ENCODE results near the gene POLR1E. TPM values are rescaled to one million over a fixed set of nuclear protein-coding genes. Genes with fewer than 3 reads are reported as not detected.

The POLR1E gene
- total RNA-seq, 1 donor from 2014 or later, result 26.9 TPM

DNA sequence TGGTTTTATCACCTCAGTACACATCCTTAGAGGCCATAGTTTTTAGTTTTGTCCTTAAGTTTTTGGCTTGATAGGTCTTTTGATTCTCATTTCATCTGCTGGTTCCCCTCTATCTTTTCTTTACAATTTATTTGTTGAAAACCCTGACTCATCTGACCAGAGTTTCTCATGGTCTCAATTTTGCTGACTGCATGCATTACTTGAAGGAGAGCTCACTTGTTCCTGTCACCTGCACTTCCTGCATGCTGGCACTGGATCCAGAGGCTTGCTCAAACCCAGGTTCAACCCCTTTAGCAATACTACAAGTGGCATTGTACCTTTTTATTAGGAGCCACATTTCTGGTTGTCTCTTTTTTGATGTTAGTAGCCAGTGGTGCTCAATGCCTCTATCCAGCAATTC, 63.8 kb downstream of the POLR1E start:
- no peak for DNase-seq (ENCODE audit: low read depth)
- Histone ChIP-seq H3K4me3 (ENCODE audit: low read depth, low read length) (no peak overlapping the region), H3K27me3 (ENCODE audit: control insufficient read depth, insufficient read depth, low read length) (no peaks in the 10 kb centered on the region), H3K36me3 (ENCODE audit: control insufficient read depth, insufficient read depth, low read length) (no peaks in the 10 kb centered on the region)
- TF ChIP-seq, protein P1, sequence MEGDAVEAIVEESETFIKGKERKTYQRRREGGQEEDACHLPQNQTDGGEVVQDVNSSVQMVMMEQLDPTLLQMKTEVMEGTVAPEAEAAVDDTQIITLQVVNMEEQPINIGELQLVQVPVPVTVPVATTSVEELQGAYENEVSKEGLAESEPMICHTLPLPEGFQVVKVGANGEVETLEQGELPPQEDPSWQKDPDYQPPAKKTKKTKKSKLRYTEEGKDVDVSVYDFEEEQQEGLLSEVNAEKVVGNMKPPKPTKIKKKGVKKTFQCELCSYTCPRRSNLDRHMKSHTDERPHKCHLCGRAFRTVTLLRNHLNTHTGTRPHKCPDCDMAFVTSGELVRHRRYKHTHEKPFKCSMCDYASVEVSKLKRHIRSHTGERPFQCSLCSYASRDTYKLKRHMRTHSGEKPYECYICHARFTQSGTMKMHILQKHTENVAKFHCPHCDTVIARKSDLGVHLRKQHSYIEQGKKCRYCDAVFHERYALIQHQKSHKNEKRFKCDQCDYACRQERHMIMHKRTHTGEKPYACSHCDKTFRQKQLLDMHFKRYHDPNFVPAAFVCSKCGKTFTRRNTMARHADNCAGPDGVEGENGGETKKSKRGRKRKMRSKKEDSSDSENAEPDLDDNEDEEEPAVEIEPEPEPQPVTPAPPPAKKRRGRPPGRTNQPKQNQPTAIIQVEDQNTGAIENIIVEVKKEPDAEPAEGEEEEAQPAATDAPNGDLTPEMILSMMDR (IDR thresholded peaks at IDR 0.05; ENCODE audit: insufficient read depth, low read length, poor library complexity, severe bottlenecking), result no peak

DNA sequence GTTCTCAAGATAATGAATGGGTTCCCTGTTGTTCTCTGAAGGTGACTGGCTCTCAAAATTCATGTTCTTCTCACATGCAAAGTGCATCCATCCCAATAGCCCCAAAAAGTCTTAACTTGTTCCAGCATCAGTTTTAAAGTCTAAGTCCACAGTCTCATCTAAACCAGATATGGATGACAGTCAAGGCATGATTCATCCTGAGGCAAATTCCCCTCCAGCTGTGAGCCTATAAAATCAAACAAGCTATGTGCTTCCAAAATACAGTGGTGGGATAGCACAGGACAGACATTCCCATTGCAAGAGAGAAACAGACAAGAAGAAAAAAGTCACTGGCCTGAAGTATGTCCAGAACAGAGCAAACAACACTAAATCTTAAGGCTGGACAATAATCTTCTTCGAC, 65.0 kb downstream of the POLR1E start:
- TF ChIP-seq, protein P1 (IDR thresholded peaks at IDR 0.05; ENCODE audit: insufficient read depth, low read length, poor library complexity, severe bottlenecking), result no peak
- Histone ChIP-seq H3K4me3 (ENCODE audit: low read depth, low read length) (no peak overlapping the region), H3K36me3 (ENCODE audit: control insufficient read depth, insufficient read depth, low read length) (no peaks in the 10 kb centered on the region), H3K27me3 (ENCODE audit: control insufficient read depth, insufficient read depth, low read length) (no peaks in the 10 kb centered on the region)
- DNase-seq (ENCODE audit: low read depth), result no peak

DNA sequence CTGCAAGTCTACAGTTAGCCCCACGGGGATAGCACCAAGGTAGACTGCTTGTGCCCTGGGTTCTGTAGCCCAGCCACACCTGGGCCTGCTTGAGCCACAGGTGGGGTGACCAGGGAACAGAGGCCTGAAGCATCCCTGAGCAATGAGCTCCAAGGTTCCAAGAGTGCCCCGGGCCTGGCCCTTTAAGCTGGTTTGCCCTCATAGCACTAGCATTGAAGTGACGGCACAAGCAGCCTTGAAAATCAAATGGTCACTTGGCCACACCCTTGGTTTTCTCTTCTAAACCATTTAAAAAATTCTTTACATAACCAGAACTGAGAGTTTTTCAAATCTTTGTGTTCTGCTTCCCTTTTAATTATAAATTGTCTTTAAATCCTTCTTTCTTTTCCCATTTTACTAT, 65.7 kb downstream of the POLR1E start:
- no peak for DNase-seq (ENCODE audit: low read depth)
- no peaks in the 10 kb centered on the region for H3K36me3 ChIP-seq (ENCODE audit: control insufficient read depth, insufficient read depth, low read length)
- no peak overlapping the region for H3K4me3 ChIP-seq (ENCODE audit: low read depth, low read length)
- TF ChIP-seq, protein P1 (IDR thresholded peaks at IDR 0.05; ENCODE audit: insufficient read depth, low read length, poor library complexity, severe bottlenecking), result no peak
- no peaks in the 10 kb centered on the region for H3K27me3 ChIP-seq (ENCODE audit: control insufficient read depth, insufficient read depth, low read length)

DNA sequence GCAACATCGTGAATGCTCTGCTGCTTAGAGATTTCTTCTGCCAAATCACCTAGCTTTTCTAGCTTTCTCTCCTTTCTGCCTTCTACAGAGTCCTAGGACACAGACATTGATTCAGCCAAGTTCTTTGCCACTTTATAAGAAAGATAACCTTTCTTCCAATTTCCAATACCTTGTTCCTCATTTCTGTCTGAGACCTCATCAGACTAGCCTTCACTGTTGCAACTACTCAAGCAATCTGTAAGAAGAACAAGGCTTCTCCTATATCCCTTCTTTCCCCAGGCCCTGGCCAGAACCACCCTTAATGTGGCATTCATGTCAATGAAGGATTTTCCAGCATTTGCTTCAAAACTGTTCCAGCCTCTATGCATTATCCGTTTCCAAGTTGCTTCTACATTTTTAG, 66.1 kb downstream of the POLR1E start:
- Histone ChIP-seq H3K4me3 (ENCODE audit: low read depth, low read length) (no peak overlapping the region), H3K27me3 (ENCODE audit: control insufficient read depth, insufficient read depth, low read length) (no peaks in the 10 kb centered on the region), H3K36me3 (ENCODE audit: control insufficient read depth, insufficient read depth, low read length) (no peaks in the 10 kb centered on the region)
- no peak for DNase-seq (ENCODE audit: low read depth)
- TF ChIP-seq, protein P1 (IDR thresholded peaks at IDR 0.05; ENCODE audit: insufficient read depth, low read length, poor library complexity, severe bottlenecking), result no peak

Other genes starting within 250 kb of the POLR1E start
- 119 and 142 TPM in 2 replicates for gene GRHPR, start 63.3 kb upstream of the POLR1E start, total RNA-seq
- 12.4 and 14.1 TPM in 2 replicates for gene ZBTB5, start 20.5 kb upstream of the POLR1E start, total RNA-seq
- gene FBXO10, start 90.4 kb downstream of the POLR1E start, total RNA-seq, result 13.2 and 16.9 TPM in 2 replicates
- 111 and 127 TPM in 2 replicates for gene TOMM5, start 106.6 kb downstream of the POLR1E start, total RNA-seq
- 0.04 TPM in 1 of 2 replicates, not detected in the other for gene FRMPD1, start 165.0 kb downstream of the POLR1E start, total RNA-seq

Measured in kidney epithelial cell (primary cell).